DMS79 (cell line): ENCODE data around the gene GAGE13.
"Not testable (repeated sequence)": the region's sequence is repeated elsewhere in the genome, so short reads cannot be mapped to it uniquely, and the experiment has no call there.

Source experiments
- DNase-seq: peaks from one replicate; lab custom pipeline; 2025; lab: John Stamatoyannopoulos, UW

GAGE13 gene

GRCh38 chrX:49331841-49332240, 459 bp downstream of the GAGE13 start:
- not testable (repeated sequence) for DNase-seq

GRCh38 chrX:49341449-49341848, 10.1 kb downstream of the GAGE13 start:
- not testable (repeated sequence) for DNase-seq

- not testable (repeated sequence) for DNase-seq
These were observed 13.3 kb downstream of the GAGE13 start for GRCh38 chrX:49344496-49345175.

- DNase-seq, result not testable (repeated sequence)
These were observed 14.0 kb downstream of the GAGE13 start for GRCh38 chrX:49345402-49345801.

GRCh38 chrX:49346150-49346549, 14.8 kb downstream of the GAGE13 start:
- DNase-seq, result not testable (repeated sequence)
